Colonic mucosa (tissue), 4 donors: ENCODE results near the gene SLC25A34. TPM values are rescaled to one million over a fixed set of nuclear protein-coding genes. Genes with fewer than 3 reads are reported as not detected.
A peak's percentile ranks its signal among the peaks of the same experiment; 100 is the strongest.

Experiments
- DNase-seq: peaks from one replicate; pipeline ENCODE4 v3.0.0-alpha.2; 2020
- H3K27ac ChIP-seq: fragments of 200-600 bp; one replicate; pipeline ENCODE4 v1.8.0; 2021
- H3K27me3 ChIP-seq: fragments of 200-600 bp; one replicate; pipeline ENCODE4 v1.8.0; 2021
- H3K36me3 ChIP-seq: fragments of 200-600 bp; one replicate; pipeline ENCODE4 v1.8.0; 2021
- H3K4me1 ChIP-seq: fragments of 200-600 bp; one replicate; pipeline ENCODE4 v1.8.0; 2021; ENCODE audit warnings: mild to moderate bottlenecking
- H3K4me3 ChIP-seq: fragments of 200-600 bp; one replicate; pipeline ENCODE4 v1.8.0; 2021
- H3K9ac ChIP-seq, 2 donors: one replicate each; pipeline ENCODE4 v1.7.0; 2013; ENCODE audit warnings: control low read depth in 2 of 2, low read depth in 2 of 2, low read length in 2 of 2
- H3K9me3 ChIP-seq: fragments of 200-600 bp; one replicate; pipeline ENCODE4 v1.8.0; 2021
- intact Hi-C: fragments of 100-400 bp; cut with DNase I; formaldehyde crosslinking; loops from one replicate; pipeline ENCODE4 v1.14.1; 2022
- total RNA-seq, 2 donors: library from RNA; stranded (reverse); fragmentation: NEBNext Ultra II Directional in 1 of 2; extraction: Animal tissue kit (Norgen Biotek cat#: 25700) in 1 of 2; gene quantifications; one replicate each; pipeline ENCODE4 v1.2.1, GENCODE V29; 2021
- TF ChIP-seq, protein P1 (sequence below): fragments of 200-600 bp; IDR thresholded peaks from one replicate; pipeline ENCODE4 v1.8.0; 2022; ENCODE audit warnings: antibody characterized with exemption, mild to moderate bottlenecking
- donor health status: healthy.
- donor health status: DM: no; HTN: no; CAD: no.
- donor health status: DM: no; HTN: no; CAD: no.

Gene SLC25A34
- total RNA-seq, 2 donors from 2014 or later = 3.2 to 16.0 TPM

DNA sequence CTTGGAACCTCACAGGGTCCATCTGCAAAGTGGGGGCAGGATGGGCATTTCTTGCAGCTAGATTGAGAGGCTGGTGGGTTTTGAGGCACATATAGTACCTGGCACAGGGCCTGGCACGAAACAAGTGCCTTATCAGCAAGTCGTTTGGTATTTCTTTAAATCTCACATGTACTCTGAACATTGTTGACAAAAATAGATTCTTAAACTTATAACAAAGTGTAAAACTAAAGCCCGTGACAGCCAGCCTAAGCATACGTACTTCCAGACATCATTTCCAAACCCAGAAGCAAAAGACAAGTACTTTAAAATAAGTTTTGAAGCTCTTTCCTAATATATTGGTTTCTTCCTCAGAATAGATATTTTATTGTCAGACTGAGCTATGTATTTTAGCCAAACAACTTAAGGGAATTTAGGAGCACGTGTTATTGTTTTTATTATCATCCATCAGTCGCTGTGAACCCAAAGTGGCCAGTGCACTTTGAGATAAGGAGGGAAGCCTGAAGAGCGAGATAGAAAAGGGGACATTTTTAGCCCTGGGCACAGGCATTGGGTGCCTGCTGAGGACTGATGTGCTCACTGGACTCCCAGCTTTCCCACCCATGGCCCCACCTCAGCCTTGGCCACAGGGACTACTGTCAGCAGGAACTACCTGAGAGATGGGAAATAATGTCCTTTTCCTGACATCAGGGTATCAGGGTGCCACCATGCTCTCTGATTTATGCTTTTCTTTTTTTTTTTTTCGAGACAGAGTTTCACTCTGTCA, 25.5 kb downstream of the SLC25A34 start:
- H3K27ac ChIP-seq = peak overlapping the region; percentile 51
- DNase-seq = no peak
- intact Hi-C loops = no loop called here
- no peak overlapping the region for H3K9ac ChIP-seq
- peaks cover 15% of the 10 kb centered on the region for H3K4me1 ChIP-seq
- no peak overlapping the region for H3K4me3 ChIP-seq
- TF ChIP-seq, protein P1, sequence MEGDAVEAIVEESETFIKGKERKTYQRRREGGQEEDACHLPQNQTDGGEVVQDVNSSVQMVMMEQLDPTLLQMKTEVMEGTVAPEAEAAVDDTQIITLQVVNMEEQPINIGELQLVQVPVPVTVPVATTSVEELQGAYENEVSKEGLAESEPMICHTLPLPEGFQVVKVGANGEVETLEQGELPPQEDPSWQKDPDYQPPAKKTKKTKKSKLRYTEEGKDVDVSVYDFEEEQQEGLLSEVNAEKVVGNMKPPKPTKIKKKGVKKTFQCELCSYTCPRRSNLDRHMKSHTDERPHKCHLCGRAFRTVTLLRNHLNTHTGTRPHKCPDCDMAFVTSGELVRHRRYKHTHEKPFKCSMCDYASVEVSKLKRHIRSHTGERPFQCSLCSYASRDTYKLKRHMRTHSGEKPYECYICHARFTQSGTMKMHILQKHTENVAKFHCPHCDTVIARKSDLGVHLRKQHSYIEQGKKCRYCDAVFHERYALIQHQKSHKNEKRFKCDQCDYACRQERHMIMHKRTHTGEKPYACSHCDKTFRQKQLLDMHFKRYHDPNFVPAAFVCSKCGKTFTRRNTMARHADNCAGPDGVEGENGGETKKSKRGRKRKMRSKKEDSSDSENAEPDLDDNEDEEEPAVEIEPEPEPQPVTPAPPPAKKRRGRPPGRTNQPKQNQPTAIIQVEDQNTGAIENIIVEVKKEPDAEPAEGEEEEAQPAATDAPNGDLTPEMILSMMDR = no peak
- no peaks in the 10 kb centered on the region for H3K27me3 ChIP-seq
- H3K9me3 ChIP-seq = no peaks in the 10 kb centered on the region
- H3K36me3 ChIP-seq = no peaks in the 10 kb centered on the region

DNA sequence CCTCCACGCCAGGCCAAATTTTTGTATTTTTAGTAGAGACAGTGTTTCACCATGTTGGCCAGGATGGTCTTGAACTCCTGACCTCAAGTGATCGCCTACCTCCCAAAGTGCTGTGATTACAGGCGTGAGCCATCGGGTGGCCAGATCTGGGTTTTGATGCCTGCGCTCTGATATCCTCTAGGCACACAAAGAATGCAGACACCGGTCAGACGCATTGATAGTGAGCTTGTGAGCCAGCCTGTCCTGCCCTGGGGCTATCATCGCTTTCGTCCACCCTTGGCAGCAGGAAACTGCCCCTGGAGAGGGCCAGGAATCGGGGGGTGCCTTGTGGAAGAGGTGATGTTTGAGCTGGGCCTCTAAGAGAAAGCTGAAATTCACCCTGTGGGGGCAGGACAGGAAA, 26.5 kb downstream of the SLC25A34 start:
- H3K9me3 ChIP-seq = no peaks in the 10 kb centered on the region
- TF ChIP-seq, protein P1 = no peak
- H3K9ac ChIP-seq = no peak overlapping the region
- H3K27me3 ChIP-seq = no peaks in the 10 kb centered on the region
- intact Hi-C loops = no loop called here
- peaks cover 15% of the 10 kb centered on the region for H3K4me1 ChIP-seq
- no peak for DNase-seq
- H3K36me3 ChIP-seq = no peaks in the 10 kb centered on the region
- no peak overlapping the region for H3K27ac ChIP-seq
- no peak overlapping the region for H3K4me3 ChIP-seq

DNA sequence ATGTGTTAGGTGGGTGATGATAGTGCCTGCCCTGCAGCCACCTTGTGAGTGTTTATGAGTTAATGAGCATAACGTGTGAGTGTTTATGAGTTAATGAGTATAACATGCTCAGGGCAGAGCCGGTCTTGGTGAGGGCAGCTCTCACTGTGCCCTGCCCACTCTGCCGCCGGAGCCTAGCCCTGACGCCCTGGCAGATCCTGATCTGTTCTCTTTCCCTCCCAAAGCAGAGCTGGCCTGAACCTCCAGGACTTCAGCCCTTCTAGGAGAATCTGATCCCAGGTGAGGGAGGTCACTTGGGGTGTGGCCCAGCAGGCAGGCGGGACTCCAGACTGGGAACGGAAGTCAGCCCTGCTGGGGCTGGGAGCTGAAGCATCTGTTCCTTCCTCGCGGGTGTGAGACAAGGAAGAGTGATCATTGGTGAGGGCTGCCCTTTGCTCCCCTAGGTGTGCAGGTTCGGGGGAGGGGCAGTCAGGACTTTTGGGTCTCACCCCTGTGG, 28.3 kb downstream of the SLC25A34 start:
- H3K9ac ChIP-seq = peak overlapping the region; percentile 6 to 88
- TF ChIP-seq, protein P1 = no peak

DNA sequence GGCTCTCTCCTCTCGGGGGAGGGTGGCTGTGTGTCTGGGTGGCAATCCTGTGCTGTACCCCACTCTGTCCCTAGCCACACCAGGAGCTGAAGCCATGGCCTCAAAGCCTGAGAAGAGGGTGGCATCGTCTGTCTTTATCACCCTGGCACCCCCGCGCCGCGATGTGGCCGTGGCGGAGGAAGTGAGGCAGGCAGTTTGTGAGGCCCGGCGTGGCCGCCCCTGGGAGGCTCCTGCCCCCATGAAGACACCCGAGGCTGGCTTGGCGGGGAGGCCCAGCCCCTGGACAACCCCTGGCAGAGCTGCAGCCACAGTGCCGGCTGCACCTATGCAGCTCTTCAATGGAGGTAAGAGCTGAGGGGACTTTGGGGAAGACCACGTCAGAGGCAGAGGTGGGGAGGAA, 28.8 kb downstream of the SLC25A34 start:
- peaks cover 15% of the 10 kb centered on the region for H3K4me1 ChIP-seq
- peak overlapping the region; percentile 78 for H3K27ac ChIP-seq

More for the DNA sequence above, 28.3 kb downstream of the SLC25A34 start:
- Histone ChIP-seq H3K27ac (peak overlapping the region; percentile 78), H3K27me3 (no peaks in the 10 kb centered on the region), H3K36me3 (no peaks in the 10 kb centered on the region), H3K4me1 (peaks cover 15% of the 10 kb centered on the region), H3K9me3 (no peaks in the 10 kb centered on the region), H3K4me3 (no peak overlapping the region)
- peak; percentile 93 for DNase-seq
- intact Hi-C loops = no loop called here

DNA sequence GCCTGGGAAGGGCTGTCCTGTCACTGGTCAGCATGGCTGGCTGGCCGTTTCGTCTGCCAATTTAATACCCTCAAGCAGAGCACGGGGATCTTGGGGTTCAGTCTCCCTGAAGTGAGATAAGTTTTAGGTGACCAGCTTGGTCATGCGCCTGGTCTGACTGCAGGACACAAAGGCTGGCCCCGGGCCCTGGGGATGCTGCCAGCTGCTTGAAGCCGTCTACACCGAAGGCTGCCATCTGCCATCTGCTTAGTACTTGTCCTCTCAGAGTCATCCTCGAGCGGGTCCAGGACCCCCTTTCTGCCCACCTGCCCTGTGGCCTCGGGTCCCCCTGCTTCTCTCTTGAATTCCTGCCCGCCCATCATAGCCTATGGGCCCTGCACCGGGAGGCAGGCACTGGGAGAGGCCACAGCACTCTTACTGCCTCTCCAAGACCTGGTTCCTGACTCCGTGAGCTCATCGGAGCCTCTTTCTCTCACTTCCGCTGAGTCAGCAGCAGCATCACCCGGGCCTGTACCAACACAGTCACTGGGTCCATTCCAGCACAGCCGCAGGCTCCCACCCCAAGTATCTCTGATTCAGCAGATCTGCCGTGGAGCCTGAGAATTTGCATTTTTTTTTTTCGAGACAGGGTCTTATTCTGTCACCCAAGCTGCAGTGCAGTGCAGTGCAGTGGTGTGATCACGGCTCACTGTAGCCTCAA, 29.6 kb downstream of the SLC25A34 start:
- peaks cover 7% of the 10 kb centered on the region for H3K36me3 ChIP-seq
- no peak for DNase-seq

More for the DNA sequence above, 28.8 kb downstream of the SLC25A34 start:
- H3K4me3 ChIP-seq = no peak overlapping the region
- intact Hi-C loops = no loop called here
- no peaks in the 10 kb centered on the region for H3K9me3 ChIP-seq
- no peak for DNase-seq
- H3K9ac ChIP-seq = peak overlapping the region; percentile 6 to 88
- TF ChIP-seq, protein P1 = no peak
- no peaks in the 10 kb centered on the region for H3K27me3 ChIP-seq
- no peaks in the 10 kb centered on the region for H3K36me3 ChIP-seq

More for the DNA sequence above, 29.6 kb downstream of the SLC25A34 start:
- TF ChIP-seq, protein P1 = no peak
- Histone ChIP-seq H3K27ac (peak overlapping the region; percentile 78), H3K4me1 (peaks cover 15% of the 10 kb centered on the region), H3K27me3 (no peaks in the 10 kb centered on the region), H3K9ac (no peak overlapping the region), H3K9me3 (no peaks in the 10 kb centered on the region), H3K4me3 (no peak overlapping the region)
- intact Hi-C loops = no loop called here
